Measurements from ENCODE around the gene PCP2.

- TF ChIP-seq CTCF (conservative IDR thresholded peaks at IDR 0.05; ENCODE audit: low read length) (no peak), EZH2phosphoT487 (IDR thresholded peaks at IDR 0.05; ENCODE audit: borderline replicate concordance) (no peak)
These were observed 26.2 kb downstream of the PCP2 start for GRCh38 chr19:7607212-7607873.
